ENCODE results near the gene VRK3. TPM values are rescaled to one million over a fixed set of nuclear protein-coding genes. Genes with fewer than 3 reads are reported as not detected.
"Not testable (repeated sequence)": the region's sequence is repeated elsewhere in the genome, so short reads cannot be mapped to it uniquely, and the experiment has no call there.

VRK3 gene
- 10 to 100 TPM; 28.6 to 82.8 (median 38.4) TPM for total RNA-seq

DNA sequence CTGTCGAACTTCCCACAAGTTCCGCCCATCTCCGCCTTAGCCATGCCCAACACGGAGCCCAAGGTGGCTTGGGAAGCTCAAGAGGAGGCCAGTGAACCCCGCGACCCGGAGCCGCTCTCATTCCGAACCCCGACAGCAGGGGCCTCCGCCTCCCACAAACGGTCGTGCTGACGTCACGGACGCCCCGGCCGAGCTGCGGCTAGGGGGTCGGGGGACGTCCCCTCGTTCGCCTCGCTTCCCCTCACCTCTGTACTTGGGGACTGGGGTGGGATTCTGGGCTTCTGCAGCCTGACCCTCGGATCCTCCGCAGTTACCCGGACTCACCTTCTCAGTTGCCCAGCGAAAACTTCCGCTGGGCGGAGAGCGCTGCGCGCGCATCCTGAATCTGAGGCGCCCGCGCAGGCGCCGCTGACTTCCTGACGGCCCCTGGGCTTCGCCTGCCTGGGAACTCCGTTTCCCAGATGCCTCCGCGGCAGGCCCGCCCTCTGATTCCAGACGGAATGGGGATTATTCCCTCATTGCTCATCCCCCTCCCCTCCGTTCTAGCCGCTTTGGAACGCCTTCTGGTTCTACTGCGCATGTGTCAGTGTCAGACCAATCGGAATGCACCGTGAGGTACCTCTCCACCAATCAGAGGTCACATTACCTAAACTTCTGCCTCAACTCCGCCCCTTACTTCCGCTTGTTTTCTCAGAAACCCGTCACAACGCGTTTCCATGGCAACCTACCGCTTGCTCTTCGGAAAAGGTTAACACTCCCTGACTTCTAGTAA lies at the start of gene VRK3:
Gene VRK3 (minus strand): TSS at position 351 of the 772 bp plus-strand sequence. CDS start 9,210 bp downstream, outside the sequence.
- H3K27ac ChIP-seq: peak within 1 kb of the TSS; percentile 82 to 95 (median 92)
- WGBS, 2 donors: 0 to 1% methylated on average over 20 to 56 of the region's 59 CpGs
- peaks cover 0 to 7% (median 3%) of the 10 kb centered on the region in 4 donors for H3K36me3 ChIP-seq
- TF ChIP-seq, protein P1, sequence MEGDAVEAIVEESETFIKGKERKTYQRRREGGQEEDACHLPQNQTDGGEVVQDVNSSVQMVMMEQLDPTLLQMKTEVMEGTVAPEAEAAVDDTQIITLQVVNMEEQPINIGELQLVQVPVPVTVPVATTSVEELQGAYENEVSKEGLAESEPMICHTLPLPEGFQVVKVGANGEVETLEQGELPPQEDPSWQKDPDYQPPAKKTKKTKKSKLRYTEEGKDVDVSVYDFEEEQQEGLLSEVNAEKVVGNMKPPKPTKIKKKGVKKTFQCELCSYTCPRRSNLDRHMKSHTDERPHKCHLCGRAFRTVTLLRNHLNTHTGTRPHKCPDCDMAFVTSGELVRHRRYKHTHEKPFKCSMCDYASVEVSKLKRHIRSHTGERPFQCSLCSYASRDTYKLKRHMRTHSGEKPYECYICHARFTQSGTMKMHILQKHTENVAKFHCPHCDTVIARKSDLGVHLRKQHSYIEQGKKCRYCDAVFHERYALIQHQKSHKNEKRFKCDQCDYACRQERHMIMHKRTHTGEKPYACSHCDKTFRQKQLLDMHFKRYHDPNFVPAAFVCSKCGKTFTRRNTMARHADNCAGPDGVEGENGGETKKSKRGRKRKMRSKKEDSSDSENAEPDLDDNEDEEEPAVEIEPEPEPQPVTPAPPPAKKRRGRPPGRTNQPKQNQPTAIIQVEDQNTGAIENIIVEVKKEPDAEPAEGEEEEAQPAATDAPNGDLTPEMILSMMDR (IDR thresholded peaks at IDR 0.05): peak in 4 of 6 experiments; percentile 27 to 40 (median 36)
- peak; percentile 68 to 73 for TF ChIP-seq POLR2AphosphoS5 (IDR thresholded peaks at IDR 0.05)
- TF ChIP-seq EP300 (IDR thresholded peaks at IDR 0.05): no peak
- TF ChIP-seq POLR2A (IDR thresholded peaks at IDR 0.05): peak in 3 of 4 donors; percentile 36 to 85 (median 65)
- peaks cover 21 to 42% (median 25%) of the 10 kb centered on the region in 4 donors for H3K4me1 ChIP-seq
- DNase-seq: peak; percentile 99
- H3K4me3 ChIP-seq: peak within 1 kb of the TSS; percentile 79 to 96 (median 84)
- ATAC-seq (ENCODE audit: low FRiP score in 2 of 2): peak; percentile 95 to 97
- no peaks in the 10 kb centered on the region for H3K27me3 ChIP-seq
- H3K9me3 ChIP-seq: no peaks in the 10 kb centered on the region

- DNase-seq; ATAC-seq (ENCODE audit: low FRiP score in 2 of 2); H3K27ac ChIP-seq; H3K27me3 ChIP-seq; H3K4me1 ChIP-seq; H3K9me3 ChIP-seq; H3K36me3 ChIP-seq; H3K4me3 ChIP-seq: not testable (repeated sequence)
- WGBS, 2 donors: 79 to 80% methylated on average over 5 of the region's 5 CpGs
Observed at GRCh38 chr19:50068382-50068781, 43.2 kb upstream of the VRK3 start.

DNA sequence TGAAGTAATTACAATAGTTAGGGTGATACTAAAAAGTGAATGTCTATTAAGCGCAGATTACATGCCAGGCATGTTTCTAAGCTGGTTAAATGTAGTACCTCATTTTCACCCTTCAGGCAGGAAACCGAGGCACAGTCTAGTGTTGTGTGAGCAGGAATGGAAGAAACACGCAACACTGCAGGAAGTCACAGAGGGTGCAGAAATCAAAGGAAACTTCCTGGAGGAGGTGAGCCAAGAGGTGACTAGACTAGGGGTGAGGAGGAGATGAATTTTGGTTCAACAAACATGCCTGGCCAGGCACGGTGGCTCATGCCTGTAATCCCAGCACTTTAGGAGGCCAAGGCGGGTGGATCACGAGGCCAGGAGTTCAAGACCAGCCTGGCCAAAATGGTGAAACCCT lies 42.4 kb upstream of the VRK3 start:
- H3K4me3 ChIP-seq: no peak overlapping the region
- TF ChIP-seq POLR2AphosphoS5 (IDR thresholded peaks at IDR 0.05) (no peak), EP300 (IDR thresholded peaks at IDR 0.05) (no peak), POLR2A (IDR thresholded peaks at IDR 0.05) (no peak)
- TF ChIP-seq, protein P1 (IDR thresholded peaks at IDR 0.05): no peak
- no peak overlapping the region for H3K27ac ChIP-seq
- 69 to 79% methylated on average over 6 of the region's 6 CpGs for WGBS, 2 donors
- H3K9me3 ChIP-seq: no peaks in the 10 kb centered on the region
- DNase-seq (no peak), ATAC-seq (ENCODE audit: low FRiP score in 2 of 2) (no peak)
- H3K4me1 ChIP-seq: no peaks in the 10 kb centered on the region
- no peaks in the 10 kb centered on the region for H3K36me3 ChIP-seq
- no peaks in the 10 kb centered on the region for H3K27me3 ChIP-seq

GRCh38 chr19:50065938-50066337 lies 40.8 kb upstream of the VRK3 start:
- H3K27ac ChIP-seq: no peak overlapping the region
- H3K4me3 ChIP-seq: no peak overlapping the region
- TF ChIP-seq POLR2A (IDR thresholded peaks at IDR 0.05): no peak
- no peak for TF ChIP-seq EP300 (IDR thresholded peaks at IDR 0.05)
- TF ChIP-seq, protein P1 (IDR thresholded peaks at IDR 0.05): no peak
- TF ChIP-seq POLR2AphosphoS5 (IDR thresholded peaks at IDR 0.05): no peak
- H3K9me3 ChIP-seq: no peaks in the 10 kb centered on the region
- WGBS, 2 donors: 78 to 82% methylated on average over 10 of the region's 10 CpGs
- no peak for DNase-seq
- H3K4me1 ChIP-seq: no peaks in the 10 kb centered on the region
- no peaks in the 10 kb centered on the region for H3K36me3 ChIP-seq
- ATAC-seq (ENCODE audit: low FRiP score in 2 of 2): no peak
- H3K27me3 ChIP-seq: no peaks in the 10 kb centered on the region

GRCh38 chr19:50061650-50062049 lies 36.5 kb upstream of the VRK3 start:
- Histone ChIP-seq H3K4me1 (no peaks in the 10 kb centered on the region), H3K27ac (no peak overlapping the region), H3K9me3 (peaks cover 21 to 29% (median 25%) of the 10 kb centered on the region in 4 donors), H3K36me3 (no peaks in the 10 kb centered on the region), H3K27me3 (no peaks in the 10 kb centered on the region), H3K4me3 (no peak overlapping the region)
- WGBS, 2 donors: 52 to 63% methylated on average over 5 of the region's 5 CpGs
- TF ChIP-seq POLR2AphosphoS5 (IDR thresholded peaks at IDR 0.05) (no peak), EP300 (IDR thresholded peaks at IDR 0.05) (no peak), POLR2A (IDR thresholded peaks at IDR 0.05) (no peak)
- TF ChIP-seq, protein P1 (IDR thresholded peaks at IDR 0.05): no peak
- ATAC-seq (ENCODE audit: low FRiP score in 2 of 2): no peak
- DNase-seq: no peak

All from upper lobe of left lung (tissue), 6 donors.